Measurements from ENCODE around the gene MORC1. TPM values are rescaled to one million over a fixed set of nuclear protein-coding genes. Genes with fewer than 3 reads are reported as not detected.

MORC1 gene
- total RNA-seq, 2 experiments from 2014 or later, result not detected

DNA sequence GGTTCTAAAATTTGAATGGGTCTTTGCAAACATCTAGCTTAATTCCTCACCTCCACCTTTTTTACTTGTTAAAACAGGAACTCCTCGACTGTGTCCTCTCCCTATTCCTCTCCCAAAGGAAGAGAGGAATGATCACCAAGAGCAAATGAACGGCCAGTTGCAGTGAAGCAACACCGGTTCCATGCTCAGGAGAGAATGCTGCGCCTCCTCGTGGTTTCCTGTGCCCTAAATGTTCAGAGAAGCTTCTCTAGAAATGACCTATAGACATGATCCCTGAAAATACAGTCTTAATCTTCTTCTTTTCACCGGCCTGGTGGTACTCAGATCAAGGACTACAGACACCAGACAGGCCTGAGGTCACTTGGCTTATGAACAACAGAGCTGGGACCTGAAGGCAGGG, 99.1 kb downstream of the MORC1 start:
- Mint-ChIP-seq H3K4me3 (no peak overlapping the region), H3K4me1 (ENCODE audit: low read depth) (no peaks in the 10 kb centered on the region), H3K27ac (no peak overlapping the region), H3K27me3 (peaks cover 14% of the 10 kb centered on the region), H3K9me3 (no peaks in the 10 kb centered on the region), H3K36me3 (ENCODE audit: low read depth) (no peaks in the 10 kb centered on the region)
- intact Hi-C loops (cut with DNase I, micrococcal nuclease), result no loop called here
- Histone ChIP-seq H3K27me3 (ENCODE audit: control insufficient read depth in 1 of 2, insufficient read depth in 2 of 2, low read length in 2 of 2) (peaks cover 0 to 4% of the 10 kb centered on the region in 2 experiments), H3K4me3 (ENCODE audit: low read length) (no peak overlapping the region), H3K9me3 (ENCODE audit: control insufficient read depth in 1 of 2, insufficient read depth in 1 of 2, low read length in 2 of 2) (no peaks in the 10 kb centered on the region), H3K27ac (ENCODE audit: low read depth in 1 of 2, low read length in 2 of 2) (no peak overlapping the region), H3K36me3 (ENCODE audit: insufficient read depth, low read length) (no peaks in the 10 kb centered on the region), H3K4me1 (ENCODE audit: insufficient read depth, low read length) (no peaks in the 10 kb centered on the region)
- DNase-seq (no peak), ATAC-seq (ENCODE audit: poor library complexity) (no peak)
- TF ChIP-seq, protein P1, sequence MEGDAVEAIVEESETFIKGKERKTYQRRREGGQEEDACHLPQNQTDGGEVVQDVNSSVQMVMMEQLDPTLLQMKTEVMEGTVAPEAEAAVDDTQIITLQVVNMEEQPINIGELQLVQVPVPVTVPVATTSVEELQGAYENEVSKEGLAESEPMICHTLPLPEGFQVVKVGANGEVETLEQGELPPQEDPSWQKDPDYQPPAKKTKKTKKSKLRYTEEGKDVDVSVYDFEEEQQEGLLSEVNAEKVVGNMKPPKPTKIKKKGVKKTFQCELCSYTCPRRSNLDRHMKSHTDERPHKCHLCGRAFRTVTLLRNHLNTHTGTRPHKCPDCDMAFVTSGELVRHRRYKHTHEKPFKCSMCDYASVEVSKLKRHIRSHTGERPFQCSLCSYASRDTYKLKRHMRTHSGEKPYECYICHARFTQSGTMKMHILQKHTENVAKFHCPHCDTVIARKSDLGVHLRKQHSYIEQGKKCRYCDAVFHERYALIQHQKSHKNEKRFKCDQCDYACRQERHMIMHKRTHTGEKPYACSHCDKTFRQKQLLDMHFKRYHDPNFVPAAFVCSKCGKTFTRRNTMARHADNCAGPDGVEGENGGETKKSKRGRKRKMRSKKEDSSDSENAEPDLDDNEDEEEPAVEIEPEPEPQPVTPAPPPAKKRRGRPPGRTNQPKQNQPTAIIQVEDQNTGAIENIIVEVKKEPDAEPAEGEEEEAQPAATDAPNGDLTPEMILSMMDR (IDR thresholded peaks at IDR 0.05), result no peak
- CTCF ChIA-PET, result no interaction called here
- POLR2A ChIA-PET, result no interaction called here

DNA sequence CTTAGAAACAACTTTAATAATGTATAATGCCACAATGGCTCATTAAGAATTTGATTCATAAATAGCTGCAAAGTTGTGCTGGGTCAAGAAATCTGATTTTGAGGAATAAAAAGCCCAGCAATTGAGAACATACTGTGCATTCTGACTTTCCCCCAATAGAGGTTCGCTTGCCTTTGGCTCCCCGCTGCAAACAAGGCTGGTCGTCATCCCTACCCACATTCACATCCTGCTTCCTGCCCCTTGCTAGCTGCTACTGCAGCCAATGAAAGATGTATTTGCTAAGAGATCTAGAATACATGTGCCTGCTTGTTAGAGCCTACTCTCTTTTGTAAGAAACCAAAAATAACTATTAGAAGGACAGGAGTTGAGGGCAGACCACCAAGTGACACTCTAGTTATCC, 112.5 kb downstream of the MORC1 start:
- no peaks in the 10 kb centered on the region for H3K4me1 Mint-ChIP-seq (ENCODE audit: low read depth)
- no peak overlapping the region for H3K27ac Mint-ChIP-seq
- Histone ChIP-seq H3K9me3 (ENCODE audit: control insufficient read depth in 1 of 2, insufficient read depth in 1 of 2, low read length in 2 of 2) (no peaks in the 10 kb centered on the region), H3K27me3 (ENCODE audit: control insufficient read depth in 1 of 2, insufficient read depth in 2 of 2, low read length in 2 of 2) (no peaks in the 10 kb centered on the region), H3K27ac (ENCODE audit: low read depth in 1 of 2, low read length in 2 of 2) (no peak overlapping the region), H3K36me3 (ENCODE audit: insufficient read depth, low read length) (no peaks in the 10 kb centered on the region), H3K4me3 (ENCODE audit: low read length) (no peak overlapping the region), H3K4me1 (ENCODE audit: insufficient read depth, low read length) (no peaks in the 10 kb centered on the region)
- TF ChIP-seq, protein P1 (IDR thresholded peaks at IDR 0.05), result no peak
- POLR2A ChIA-PET, result no interaction called here
- H3K4me3 Mint-ChIP-seq, result no peak overlapping the region
- DNase-seq (no peak), ATAC-seq (ENCODE audit: poor library complexity) (no peak)
- H3K9me3 Mint-ChIP-seq, result no peaks in the 10 kb centered on the region
- no peaks in the 10 kb centered on the region for H3K27me3 Mint-ChIP-seq
- intact Hi-C loops (cut with DNase I, micrococcal nuclease), result no loop called here
- CTCF ChIA-PET, result no interaction called here
- H3K36me3 Mint-ChIP-seq (ENCODE audit: low read depth), result no peaks in the 10 kb centered on the region

DNA sequence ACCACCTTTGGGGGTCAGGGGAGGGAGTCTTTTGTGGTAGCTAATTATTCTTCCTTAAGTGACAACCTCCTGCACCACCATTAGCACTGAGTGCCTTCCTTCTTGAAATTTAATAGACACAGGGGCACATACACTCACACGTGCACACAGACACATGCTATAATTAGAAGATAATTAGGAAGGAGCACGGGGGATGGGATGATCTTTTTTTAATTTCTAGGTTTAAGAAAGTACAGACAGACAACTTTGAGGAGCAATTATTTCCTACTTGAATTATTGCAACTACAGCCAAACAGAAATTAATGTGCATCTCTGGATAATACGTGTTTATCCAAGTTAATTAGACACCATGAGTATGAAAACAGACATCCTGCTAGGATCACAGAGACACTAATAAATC, 119.5 kb downstream of the MORC1 start:
- Mint-ChIP-seq H3K4me3 (no peak overlapping the region), H3K4me1 (ENCODE audit: low read depth) (no peaks in the 10 kb centered on the region), H3K27me3 (peaks cover 9% of the 10 kb centered on the region), H3K9me3 (no peaks in the 10 kb centered on the region), H3K36me3 (ENCODE audit: low read depth) (no peaks in the 10 kb centered on the region), H3K27ac (no peak overlapping the region)
- intact Hi-C loops (cut with DNase I, micrococcal nuclease), result no loop called here
- Histone ChIP-seq H3K27ac (ENCODE audit: low read depth in 1 of 2, low read length in 2 of 2) (no peak overlapping the region), H3K4me3 (ENCODE audit: low read length) (no peak overlapping the region), H3K4me1 (ENCODE audit: insufficient read depth, low read length) (no peaks in the 10 kb centered on the region), H3K36me3 (ENCODE audit: insufficient read depth, low read length) (no peaks in the 10 kb centered on the region), H3K27me3 (ENCODE audit: control insufficient read depth in 1 of 2, insufficient read depth in 2 of 2, low read length in 2 of 2) (peaks cover 4% of the 10 kb centered on the region in 2 experiments), H3K9me3 (ENCODE audit: control insufficient read depth in 1 of 2, insufficient read depth in 1 of 2, low read length in 2 of 2) (peaks cover 0 to 3% of the 10 kb centered on the region in 2 experiments)
- TF ChIP-seq, protein P1 (IDR thresholded peaks at IDR 0.05), result no peak
- POLR2A ChIA-PET, result no interaction called here
- CTCF ChIA-PET, result no interaction called here
- DNase-seq (no peak), ATAC-seq (ENCODE audit: poor library complexity) (no peak)
